ENCODE measurements around the gene L2HGDH.

L2HGDH gene

DNA sequence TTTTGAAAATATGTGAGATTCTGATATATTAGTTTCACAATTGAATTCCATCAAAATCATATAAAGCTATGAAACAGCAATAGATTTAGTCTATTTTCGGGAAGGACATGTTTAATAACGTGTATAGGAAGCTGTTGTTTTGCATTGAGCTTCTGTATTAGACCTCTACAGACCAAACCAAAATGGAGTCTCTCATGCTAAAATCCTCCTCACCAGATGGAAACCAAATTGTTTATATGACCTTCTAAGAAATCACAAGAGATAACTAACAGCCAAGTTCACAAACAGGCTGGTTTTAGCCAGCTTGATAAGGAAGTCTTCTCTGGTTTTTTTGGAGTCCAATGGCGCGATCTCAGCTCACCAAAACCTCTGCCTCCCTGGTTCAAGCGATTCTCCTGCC is 23.9 kb downstream of the L2HGDH start:
- no peak for DNase-seq (ENCODE audit: low read depth)

DNA sequence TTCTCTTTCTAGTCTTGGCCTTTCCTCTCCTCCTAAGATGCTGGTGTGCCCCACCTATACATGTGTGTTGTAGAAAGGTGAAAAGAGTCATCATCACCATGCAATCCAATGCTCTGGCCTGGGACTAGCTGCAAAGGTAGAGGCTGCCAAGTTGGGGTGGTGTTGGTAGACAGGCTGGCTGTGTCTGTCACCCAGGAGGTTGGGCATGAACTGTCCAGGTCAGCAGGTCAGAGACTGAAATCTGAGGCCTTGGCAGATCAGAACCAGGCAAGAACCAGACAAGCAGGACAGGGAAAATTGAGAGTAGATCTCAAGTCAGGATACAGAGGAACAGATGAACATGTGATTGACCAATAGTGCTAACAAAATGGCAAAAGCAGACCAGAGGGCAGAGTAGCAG is 26.2 kb downstream of the L2HGDH start:
- no peak for DNase-seq (ENCODE audit: low read depth)

DNA sequence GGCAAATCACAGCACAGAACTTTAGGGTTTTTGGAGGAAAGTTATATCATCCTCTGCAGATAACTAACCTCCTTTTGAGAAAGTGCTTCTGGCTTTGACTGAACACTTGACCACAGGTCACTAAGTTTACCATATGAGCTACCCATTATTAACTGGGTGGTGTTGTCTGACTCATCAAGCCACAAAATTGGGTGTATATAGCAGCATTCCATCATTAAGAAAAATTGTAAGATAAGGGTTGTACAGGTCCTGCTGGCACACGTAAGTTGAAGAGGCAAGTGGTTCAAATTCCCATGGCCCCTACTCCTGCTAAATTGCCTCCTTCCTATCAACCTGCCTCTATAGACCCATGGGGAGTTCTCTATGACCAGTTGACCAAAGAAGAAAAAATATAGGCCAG is 39.5 kb downstream of the L2HGDH start:
- DNase-seq (ENCODE audit: low read depth), result no peak

DNA sequence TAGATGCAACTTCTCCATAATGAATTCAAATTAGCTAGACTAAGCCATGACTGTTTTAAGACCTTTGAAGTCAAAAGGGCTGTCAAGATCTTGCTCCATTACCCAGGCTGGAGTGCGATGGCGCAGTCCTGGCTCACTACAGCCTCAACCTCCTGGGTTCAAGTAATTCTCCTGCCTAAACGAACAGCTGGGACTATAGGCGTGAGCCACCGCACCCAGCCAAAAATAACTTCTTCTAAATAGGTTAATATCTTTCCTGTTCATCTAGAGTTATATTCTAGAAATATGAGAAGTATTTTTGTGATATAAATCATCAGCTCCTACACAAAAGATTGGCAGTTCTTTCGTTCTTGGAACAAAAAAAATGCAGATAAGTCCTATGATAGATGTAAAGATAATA is 41.1 kb downstream of the L2HGDH start:
- DNase-seq (ENCODE audit: low read depth), result no peak

DNA sequence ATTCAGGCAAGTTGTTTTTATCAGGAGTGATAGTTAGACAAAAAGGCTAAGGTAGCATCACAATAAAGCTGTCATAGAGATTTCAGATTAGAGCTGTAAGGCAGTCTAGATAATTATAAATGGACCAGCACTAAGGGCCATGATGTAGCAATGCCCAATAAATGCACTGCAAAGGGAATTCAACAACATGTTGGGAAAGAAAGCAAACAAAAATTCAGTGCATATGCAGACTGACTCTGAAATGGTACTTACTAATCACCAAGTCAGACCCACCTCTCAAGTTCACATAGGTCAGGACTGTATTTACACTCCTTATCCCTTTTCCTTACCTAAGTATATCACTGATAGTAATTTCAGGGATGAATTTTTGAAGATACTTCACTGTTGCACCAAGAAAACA is 47.0 kb downstream of the L2HGDH start:
- no peak for DNase-seq (ENCODE audit: low read depth)

DNA sequence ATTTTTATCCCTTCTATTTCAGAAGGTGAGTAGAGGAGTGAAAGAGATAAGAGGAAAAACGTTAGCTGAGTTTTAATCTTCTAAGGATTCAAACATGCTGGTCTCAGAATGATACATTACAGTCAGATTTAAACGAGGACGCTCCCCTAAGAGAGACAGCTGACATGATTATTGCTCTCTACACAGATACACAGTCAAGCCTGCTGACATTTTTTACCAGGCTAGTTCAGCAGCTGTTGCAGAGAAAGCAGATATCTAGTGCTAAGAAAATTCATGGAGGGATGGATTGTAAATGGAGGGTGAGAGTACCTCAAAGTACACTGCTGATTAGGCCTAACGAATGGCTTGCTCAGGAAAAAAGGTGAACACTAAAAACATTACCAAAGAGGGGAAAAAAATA is 48.7 kb downstream of the L2HGDH start:
- DNase-seq (ENCODE audit: low read depth), result no peak

DNA sequence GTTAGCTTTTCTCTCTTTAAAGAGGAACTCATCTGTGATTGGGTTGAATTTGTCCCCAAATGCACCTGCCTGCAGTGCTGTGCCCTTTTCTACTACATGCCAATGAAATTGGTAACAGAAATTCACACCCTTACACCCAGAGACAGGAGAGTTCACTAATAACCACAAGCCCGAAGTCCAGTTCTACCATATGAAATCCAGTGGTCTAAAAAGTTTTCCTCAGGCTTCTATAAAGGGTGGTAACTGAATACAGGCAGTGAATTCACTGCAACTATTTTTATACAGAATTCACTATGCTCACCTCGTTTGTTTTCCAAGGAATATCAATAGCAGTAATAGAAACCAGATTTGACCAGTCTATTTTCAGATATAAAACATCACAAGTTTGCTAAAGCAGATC is 49.2 kb downstream of the L2HGDH start:
- DNase-seq (ENCODE audit: low read depth), result no peak

DNA sequence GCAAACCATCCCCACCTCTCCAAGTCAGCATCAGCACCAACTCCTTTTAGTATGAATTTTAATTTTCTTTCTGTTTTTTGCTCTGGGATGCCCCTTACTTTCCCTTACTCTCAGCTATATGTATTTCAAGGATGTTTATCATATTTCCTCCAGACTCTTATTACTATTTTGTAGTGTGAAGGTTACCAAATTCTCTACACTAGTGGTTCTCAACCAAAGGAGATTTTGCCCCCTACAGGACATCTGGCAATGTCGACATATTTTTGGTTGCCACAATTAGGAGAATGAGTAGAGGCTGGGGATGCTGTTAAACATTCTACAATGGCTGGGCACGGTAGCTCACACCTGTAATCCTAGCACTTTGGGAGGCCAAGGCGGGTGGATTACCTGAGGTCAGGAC is 51.5 kb downstream of the L2HGDH start:
- no peak for DNase-seq (ENCODE audit: low read depth)

DNA sequence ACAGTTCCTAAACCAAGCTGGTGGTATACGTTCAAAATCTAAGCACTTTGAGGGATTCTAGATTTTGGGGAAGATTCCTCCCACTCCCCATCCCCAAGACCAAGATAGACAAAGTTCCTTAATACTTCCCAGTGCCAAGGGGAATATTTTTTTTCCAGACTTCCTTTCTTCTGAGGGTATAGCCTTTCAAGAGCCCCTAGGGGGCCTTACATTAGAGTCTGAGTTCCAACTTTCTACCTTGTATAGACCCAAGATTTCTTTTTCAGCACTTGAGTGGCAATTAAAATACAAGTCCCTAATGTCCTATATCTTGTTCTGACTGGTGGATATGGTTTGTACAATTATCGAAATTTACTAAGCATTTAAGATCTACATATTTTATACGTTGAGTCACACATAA is 52.0 kb downstream of the L2HGDH start:
- DNase-seq (ENCODE audit: low read depth), result no peak

DNA sequence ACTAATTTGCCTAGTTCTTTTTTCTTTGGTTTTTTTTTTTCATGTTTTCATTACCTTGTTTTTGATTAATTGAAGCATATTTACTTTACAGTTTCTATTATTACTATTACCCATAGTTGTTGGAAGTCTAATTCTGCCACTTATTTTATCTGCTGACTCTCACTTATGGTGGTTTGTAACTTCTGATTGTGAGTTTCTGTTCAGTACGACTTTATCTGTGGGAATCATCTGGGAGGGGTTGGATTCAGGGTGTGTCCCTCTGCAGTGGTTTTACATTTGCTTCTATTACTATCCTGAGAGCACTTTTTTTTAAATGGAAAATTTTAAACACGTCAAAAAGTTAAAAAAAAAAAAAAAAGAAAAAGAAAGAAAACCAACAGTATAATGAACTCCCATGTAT is 54.3 kb downstream of the L2HGDH start:
- DNase-seq (ENCODE audit: low read depth), result no peak

DNA sequence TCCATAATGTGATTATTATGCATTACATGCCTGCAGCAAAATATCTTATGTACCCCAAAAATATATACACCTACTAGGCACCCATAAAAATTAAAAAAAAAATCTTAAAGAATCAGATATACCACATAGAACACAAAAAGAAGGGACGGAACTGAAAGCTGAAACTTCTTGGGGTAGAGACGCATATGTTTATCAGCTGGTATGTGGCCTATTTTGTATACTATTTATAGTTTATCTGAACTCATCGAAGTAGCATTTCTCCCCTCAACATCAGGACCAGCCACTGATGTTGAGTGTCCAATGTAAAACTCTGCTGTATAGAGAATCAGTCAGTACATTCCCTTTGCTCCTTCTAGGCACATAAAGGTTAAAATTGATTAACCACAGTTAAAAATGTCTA is 57.8 kb downstream of the L2HGDH start:
- no peak for DNase-seq (ENCODE audit: low read depth)

DNA sequence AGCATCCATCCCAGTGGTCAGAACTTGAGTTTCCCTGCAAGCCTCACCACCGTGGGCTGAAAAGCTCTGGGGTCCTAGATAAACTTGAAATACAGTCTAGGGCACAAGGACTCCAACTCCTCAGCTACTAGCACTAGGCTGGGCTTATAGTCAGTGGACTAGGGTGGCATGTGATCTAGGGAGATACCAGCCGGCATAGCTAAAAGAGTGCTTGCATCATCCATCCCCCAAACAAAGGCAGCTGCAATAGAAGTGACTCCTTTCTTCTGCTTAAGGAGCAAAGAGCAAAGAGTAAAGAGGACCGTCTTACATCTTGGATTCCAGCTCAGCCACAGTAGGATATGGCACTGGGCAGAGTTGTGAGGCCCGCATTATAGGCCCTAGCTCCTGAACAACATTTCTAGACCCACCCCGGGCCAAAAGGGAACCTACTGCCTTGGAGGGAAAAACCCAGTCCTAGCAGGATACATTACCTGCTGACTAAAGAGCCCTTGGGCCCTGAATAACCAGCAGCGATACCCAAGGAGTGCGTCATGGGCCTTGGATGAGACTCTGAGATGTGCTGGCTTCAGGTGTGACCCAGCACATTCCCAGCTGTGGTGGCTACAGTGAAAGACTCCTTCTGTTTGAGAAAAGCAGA is 62.8 kb downstream of the L2HGDH start:
- DNase-seq (ENCODE audit: low read depth), result no peak

DNA sequence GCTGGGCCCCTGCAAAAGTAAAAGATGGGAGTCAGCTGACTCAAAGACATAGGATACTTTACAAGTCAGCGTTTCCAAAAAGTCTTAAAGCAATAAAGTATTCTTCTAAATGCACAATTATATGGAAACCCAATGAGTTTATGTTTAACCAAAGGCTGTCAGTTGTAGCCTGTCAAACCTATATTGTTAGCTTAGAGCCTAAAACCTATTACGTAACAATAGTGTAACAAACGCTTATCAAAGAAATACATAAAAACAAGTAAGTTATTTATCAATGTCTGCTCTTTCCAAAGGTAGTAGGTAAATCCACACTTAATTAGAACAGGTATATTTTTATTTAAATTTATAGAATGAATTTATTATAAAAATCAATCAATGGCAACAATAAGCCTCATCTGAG is 64.8 kb downstream of the L2HGDH start:
- no peak for DNase-seq (ENCODE audit: low read depth)

DNA sequence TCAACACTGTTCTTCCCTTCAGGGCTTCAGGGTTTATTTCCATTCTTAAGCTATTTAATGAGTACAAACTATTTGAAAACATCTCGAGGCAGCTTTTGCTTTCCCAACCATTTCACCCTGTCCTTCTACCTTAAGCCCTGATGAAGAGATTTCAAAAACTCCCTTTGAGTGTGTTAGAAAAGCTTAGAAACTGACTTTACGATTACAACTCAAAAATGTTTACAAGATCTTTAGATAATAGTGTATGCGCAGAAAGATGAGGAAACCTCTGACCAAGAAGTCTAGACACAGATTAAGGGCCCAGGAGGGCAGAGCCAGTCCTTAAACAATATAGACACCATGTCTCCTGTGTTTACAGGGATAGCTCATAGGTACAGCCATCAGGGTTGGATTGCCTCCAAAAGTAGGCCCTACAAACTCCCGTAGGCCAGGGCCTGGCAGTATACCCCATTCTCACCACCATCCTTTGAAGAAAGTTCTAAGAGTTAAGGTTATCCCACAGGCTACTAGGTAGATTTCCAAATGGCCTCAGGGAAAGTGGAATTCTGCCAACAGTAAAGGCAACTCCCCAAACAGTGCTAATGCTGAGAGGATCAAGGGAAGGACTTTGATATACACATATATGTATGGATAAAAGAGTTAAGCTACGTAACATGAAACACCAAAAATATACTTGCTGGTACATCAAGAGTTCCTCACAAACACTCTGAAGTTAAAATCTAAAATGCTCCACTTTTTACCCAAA is 69.3 kb downstream of the L2HGDH start:
- no peak for DNase-seq (ENCODE audit: low read depth)

DNA sequence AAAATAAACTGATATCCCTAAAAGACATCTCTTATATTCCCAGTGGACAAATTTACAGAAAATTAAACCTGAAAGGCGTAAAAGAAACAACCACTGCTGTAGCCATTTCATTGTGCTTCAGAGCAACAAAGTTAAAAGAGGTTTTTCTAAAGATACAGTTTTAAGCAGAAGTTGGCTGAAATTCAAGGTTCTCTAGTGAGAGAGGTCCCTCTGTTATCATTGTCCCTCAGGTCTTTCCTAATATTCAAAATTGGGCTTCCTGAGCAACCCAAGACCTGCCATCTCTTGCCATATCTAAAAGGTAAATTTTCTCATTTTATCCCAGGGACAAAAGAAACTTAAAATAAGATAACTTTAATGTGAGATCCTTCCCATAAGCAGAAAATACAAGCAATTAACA is 69.9 kb downstream of the L2HGDH start:
- no peak for DNase-seq (ENCODE audit: low read depth)

DNA sequence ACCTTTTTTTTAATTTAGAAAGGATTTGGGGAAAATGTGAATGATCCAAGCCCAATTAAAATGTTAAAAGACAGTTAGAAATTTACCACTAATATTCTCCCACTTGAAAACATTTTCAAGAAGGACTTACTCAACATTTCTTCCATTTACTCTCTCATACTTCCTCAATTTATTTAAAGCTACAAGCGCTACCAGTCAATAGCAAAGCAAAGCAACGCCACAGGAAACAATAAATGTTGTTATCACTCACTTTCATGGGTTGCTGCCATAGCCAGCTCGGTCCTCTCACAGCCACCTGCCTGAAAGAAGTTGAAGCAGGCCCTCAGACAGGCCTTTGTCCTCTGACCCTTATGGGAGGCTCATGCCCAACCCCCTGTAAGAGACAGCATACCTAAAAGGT is 74.6 kb downstream of the L2HGDH start:
- DNase-seq (ENCODE audit: low read depth), result no peak

DNA sequence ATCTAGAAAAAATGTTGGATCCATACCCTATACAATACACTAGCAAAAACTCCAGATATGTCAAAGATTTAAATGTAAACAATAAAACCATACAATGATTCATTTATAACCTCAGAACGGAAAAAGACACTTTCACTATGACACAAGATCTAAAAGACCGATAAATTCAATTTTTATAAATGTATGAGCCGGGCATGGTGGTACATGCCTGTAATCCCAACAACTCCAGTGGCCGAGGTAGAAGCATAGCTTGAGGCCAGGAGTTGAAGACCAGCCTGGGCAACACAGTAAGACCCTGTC is 78.1 kb downstream of the L2HGDH start:
- no peak for DNase-seq (ENCODE audit: low read depth)

DNA sequence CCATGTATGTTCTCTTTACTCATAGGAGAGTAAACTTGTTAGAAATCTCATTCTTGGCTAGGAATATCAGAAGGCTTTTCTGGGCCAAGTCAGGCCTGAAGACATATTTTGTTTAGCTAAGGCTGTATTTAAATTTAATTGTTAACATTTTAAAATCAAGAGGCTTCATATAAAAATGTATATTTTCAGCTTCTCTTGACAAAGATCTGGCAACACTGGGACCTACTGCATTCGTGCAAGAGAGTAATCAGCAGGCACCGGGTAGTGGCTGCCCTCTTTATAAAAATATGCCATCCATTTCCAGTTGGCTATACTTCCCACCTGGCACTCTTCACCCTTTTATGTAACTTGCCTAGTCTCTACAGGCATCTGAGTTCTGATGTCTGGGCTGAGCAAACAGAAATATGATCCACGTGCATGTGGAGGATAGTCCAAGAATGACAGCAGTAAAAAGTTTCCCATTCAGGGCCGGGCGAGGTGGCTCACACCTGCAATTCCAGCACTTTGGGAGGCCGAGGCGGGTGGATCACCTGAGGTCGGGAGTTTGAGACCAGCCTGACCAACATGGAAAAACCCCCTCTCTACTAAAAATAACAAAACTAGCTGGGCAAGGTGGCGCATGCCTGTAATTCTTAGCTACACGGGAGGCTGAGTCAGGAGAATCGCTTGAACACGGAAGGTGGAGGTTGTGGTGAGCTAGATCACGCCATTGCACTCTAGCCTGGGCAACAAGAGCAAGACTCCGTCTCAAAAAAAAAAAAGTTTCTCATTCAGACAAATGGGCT is 78.7 kb downstream of the L2HGDH start:
- no peak for DNase-seq (ENCODE audit: low read depth)

DNA sequence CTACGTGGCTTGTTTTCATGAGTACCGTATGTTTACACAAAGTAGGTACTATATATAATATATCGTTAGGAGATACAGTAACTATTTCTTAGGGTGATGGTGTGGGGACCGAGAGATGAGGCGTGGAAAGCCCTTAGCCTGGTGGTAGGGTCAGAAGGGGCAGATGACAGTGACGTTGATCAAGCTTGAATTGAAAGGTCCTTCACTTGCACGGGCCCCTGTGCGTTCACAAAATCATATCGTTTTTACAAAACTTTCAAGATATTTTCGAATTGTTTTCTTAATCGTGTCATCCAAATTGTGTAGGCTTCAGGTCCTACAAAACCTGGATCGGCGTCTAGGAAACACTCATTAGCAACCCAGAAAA is 79.8 kb downstream of the L2HGDH start:
- DNase-seq (ENCODE audit: low read depth), result no peak

DNA sequence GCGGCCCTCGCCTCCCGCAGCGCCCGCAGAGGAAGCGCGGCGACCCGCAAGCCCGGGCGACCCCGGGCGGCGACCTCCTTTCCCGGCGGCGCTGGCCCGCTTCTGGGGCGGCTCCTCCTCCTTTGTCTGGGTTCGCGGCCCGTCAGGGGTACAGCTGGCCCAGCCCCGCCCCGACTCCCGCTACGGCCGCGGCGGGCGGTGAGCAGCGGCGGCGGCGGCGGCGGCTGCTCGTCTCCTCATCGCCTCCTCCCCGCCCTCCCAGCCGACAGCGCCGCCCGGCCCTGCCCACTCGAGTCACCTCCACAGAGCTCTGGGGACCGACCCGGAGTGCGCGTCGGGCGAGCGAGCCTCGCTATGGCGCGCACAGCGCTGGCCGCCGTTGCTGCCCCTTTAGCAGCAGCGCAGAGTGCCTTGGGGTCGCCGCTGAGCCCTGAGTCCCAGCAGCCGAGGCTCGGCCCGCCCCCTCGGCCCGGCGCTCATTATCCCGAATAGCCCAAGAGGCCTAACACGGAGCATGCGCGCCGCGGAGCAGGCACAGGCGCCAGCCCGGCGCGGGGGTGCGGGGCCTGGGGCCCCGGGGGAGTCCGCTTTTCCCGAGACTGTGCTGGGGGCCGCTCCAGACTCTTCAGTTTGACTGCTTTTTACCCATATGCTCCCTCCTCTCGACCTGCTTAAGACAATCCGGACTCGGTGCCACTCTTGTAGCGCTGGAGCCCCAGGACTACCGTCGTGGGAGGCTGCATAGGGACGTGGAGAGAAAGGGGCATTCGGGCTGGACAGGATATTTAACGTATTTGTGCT is 80.4 kb downstream of the L2HGDH start, which contains the start of gene SOS2:
Gene SOS2, minus strand, starts transcription at position 104 of the 801 bp plus-strand sequence. CDS start 295 bp downstream, outside the sequence.
- no peak for DNase-seq (ENCODE audit: low read depth)

DNA sequence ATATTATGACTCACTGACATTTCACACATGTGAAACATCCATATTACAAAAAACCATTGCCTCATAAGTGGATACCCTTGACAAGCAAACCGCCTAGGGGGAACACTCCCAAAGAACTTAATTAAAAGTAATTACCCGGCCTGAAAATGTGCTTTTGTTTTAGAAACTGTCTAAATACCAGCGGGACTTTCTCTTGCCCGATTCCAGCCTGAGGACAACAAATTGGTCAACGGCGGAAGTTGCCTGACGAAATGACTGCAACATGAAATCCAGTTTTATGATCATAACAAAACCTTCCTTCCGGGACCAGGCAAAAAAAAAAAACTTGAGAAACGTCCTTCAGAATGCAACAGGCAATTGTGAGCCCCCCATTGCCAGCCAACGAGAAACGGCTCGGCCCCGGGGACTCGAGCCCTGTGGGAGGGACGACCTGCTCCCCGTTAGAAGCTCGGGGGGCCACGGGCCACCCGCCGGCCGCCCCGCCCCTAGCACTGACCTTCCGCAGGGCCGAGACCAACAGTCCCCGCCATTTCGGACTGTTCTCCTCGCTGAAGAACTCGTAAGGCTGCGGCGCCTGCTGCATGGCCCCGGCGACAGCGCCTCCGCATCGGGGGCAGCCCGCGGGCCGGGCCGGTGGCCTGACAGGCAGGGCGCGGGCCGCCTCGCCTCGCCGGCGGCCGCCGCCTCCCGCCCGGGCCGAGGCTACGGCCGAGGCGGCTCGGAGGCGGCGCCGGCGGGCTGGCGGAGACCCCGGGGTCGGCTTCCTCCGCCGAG is 81.1 kb downstream of the L2HGDH start:
- no peak for DNase-seq (ENCODE audit: low read depth)

DNA sequence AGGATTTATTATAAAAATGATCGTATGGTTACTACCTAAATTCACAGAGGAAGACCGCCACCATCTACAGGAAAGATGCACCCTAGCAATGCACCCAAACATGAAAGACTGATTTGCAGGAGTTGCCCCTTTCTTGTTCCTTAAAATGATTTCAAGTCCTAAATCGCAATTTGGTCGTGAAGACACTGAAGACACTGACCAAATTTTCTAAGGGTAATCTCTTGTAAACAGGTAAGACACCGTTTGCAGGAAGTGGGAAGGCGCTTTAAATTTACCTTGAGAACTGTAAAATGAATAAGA is 81.7 kb downstream of the L2HGDH start:
- DNase-seq (ENCODE audit: low read depth), result no peak

Data from non-pigmented ciliary epithelial cell (primary cell).